ENCODE measurements around the gene COQ10B.

COQ10B gene

GRCh38 chr2:197499594-197500502, 46.5 kb downstream of the COQ10B start, which contains the start of the genes HSPD1 and HSPE1:
Gene HSPD1 (minus strand): TSS chr2:197499840. CDS start chr2:197498848, 992 bp downstream.
Gene HSPE1 (plus strand): TSS chr2:197500379. CDS start chr2:197500437, 58 bp downstream.
- peaks cover 70% of the 10 kb centered on the region for H3K36me3 Mint-ChIP-seq (ENCODE audit: insufficient read depth)
- DNase-seq (peak; percentile 93 to 94 (median 93)), ATAC-seq (replicated peaks) (peak; percentile 79)
- H3K4me1 Mint-ChIP-seq (ENCODE audit: low read depth in 2 of 2): peaks cover 38 to 43% of the 10 kb centered on the region in 2 donors
- H3K27ac Mint-ChIP-seq: peak within 1 kb of the TSS; percentile 94 to 96
- peak within 1 kb of the TSS; percentile 83 to 92 for H3K4me3 Mint-ChIP-seq
- H3K9me3 Mint-ChIP-seq: no peaks in the 10 kb centered on the region
- H3K27me3 Mint-ChIP-seq: no peaks in the 10 kb centered on the region

- peak overlapping the region; percentile 83 to 92 for H3K4me3 Mint-ChIP-seq
- DNase-seq (peak in 2 of 3 experiments; percentile 9 to 12), ATAC-seq (replicated peaks) (peak; percentile 4)
- no peaks in the 10 kb centered on the region for H3K27me3 Mint-ChIP-seq
- H3K4me1 Mint-ChIP-seq (ENCODE audit: low read depth in 2 of 2): peaks cover 38 to 42% of the 10 kb centered on the region in 2 donors
- peak overlapping the region; percentile 94 to 96 for H3K27ac Mint-ChIP-seq
- no peaks in the 10 kb centered on the region for H3K9me3 Mint-ChIP-seq
- H3K36me3 Mint-ChIP-seq (ENCODE audit: insufficient read depth): peaks cover 65% of the 10 kb centered on the region
These were observed 47.3 kb downstream of the COQ10B start for GRCh38 chr2:197500503-197501131.

GRCh38 chr2:197502201-197502600, 48.8 kb downstream of the COQ10B start:
- H3K4me1 Mint-ChIP-seq (ENCODE audit: low read depth in 2 of 2): peaks cover 31 to 39% of the 10 kb centered on the region in 2 donors
- no peak for ATAC-seq (replicated peaks)
- H3K4me3 Mint-ChIP-seq: peak overlapping the region; percentile 83 to 92
- peak overlapping the region; percentile 94 to 96 for H3K27ac Mint-ChIP-seq
- peaks cover 54% of the 10 kb centered on the region for H3K36me3 Mint-ChIP-seq (ENCODE audit: insufficient read depth)
- no peak for DNase-seq
- H3K27me3 Mint-ChIP-seq: no peaks in the 10 kb centered on the region
- no peaks in the 10 kb centered on the region for H3K9me3 Mint-ChIP-seq

- peaks cover 28 to 34% of the 10 kb centered on the region in 2 donors for H3K4me1 Mint-ChIP-seq (ENCODE audit: low read depth in 2 of 2)
- DNase-seq (no peak), ATAC-seq (replicated peaks) (no peak)
- peak overlapping the region; percentile 94 to 96 for H3K27ac Mint-ChIP-seq
- peaks cover 54% of the 10 kb centered on the region for H3K36me3 Mint-ChIP-seq (ENCODE audit: insufficient read depth)
- H3K27me3 Mint-ChIP-seq: no peaks in the 10 kb centered on the region
- H3K4me3 Mint-ChIP-seq: peak overlapping the region; percentile 83 to 92
- H3K9me3 Mint-ChIP-seq: no peaks in the 10 kb centered on the region
These were observed 49.3 kb downstream of the COQ10B start for GRCh38 chr2:197502685-197503084.

GRCh38 chr2:197504000-197504399, 50.6 kb downstream of the COQ10B start:
- Mint-ChIP-seq H3K4me3 (no peak overlapping the region), H3K27me3 (no peaks in the 10 kb centered on the region), H3K9me3 (no peaks in the 10 kb centered on the region), H3K27ac (peak overlapping the region; percentile 22 to 65), H3K36me3 (ENCODE audit: insufficient read depth) (peaks cover 46% of the 10 kb centered on the region), H3K4me1 (ENCODE audit: low read depth in 2 of 2) (peaks cover 19 to 28% of the 10 kb centered on the region in 2 donors)
- ATAC-seq (replicated peaks): no peak
- DNase-seq: no peak

- peaks cover 41% of the 10 kb centered on the region for H3K36me3 Mint-ChIP-seq (ENCODE audit: insufficient read depth)
These were observed 51.2 kb downstream of the COQ10B start for GRCh38 chr2:197504512-197504911.

GRCh38 chr2:197506658-197507057, 53.3 kb downstream of the COQ10B start:
- H3K9me3 Mint-ChIP-seq: no peaks in the 10 kb centered on the region
- peaks cover 26% of the 10 kb centered on the region for H3K36me3 Mint-ChIP-seq (ENCODE audit: insufficient read depth)
- no peak overlapping the region for H3K4me3 Mint-ChIP-seq
- no peaks in the 10 kb centered on the region for H3K27me3 Mint-ChIP-seq
- H3K27ac Mint-ChIP-seq: no peak overlapping the region
- peaks cover 8 to 19% of the 10 kb centered on the region in 2 donors for H3K4me1 Mint-ChIP-seq (ENCODE audit: low read depth in 2 of 2)
- no peak for DNase-seq
- ATAC-seq (replicated peaks): no peak

More at GRCh38 chr2:197504512-197504911, 51.2 kb downstream of the COQ10B start:
- Mint-ChIP-seq H3K27me3 (no peaks in the 10 kb centered on the region), H3K9me3 (no peaks in the 10 kb centered on the region), H3K4me3 (no peak overlapping the region), H3K4me1 (ENCODE audit: low read depth in 2 of 2) (peaks cover 19 to 28% of the 10 kb centered on the region in 2 donors), H3K27ac (peak overlapping the region in 1 of 2 donors; percentile 65)
- no peak for ATAC-seq (replicated peaks)
- no peak for DNase-seq

- no peaks in the 10 kb centered on the region for H3K27me3 Mint-ChIP-seq
- peaks cover 18% of the 10 kb centered on the region for H3K36me3 Mint-ChIP-seq (ENCODE audit: insufficient read depth)
- DNase-seq (no peak), ATAC-seq (replicated peaks) (no peak)
- H3K4me1 Mint-ChIP-seq (ENCODE audit: low read depth in 2 of 2): peaks cover 19 to 28% of the 10 kb centered on the region in 2 donors
- no peak overlapping the region for H3K4me3 Mint-ChIP-seq
- H3K27ac Mint-ChIP-seq: peak overlapping the region in 1 of 2 donors; percentile 98
- no peaks in the 10 kb centered on the region for H3K9me3 Mint-ChIP-seq
These were observed 60.6 kb downstream of the COQ10B start for GRCh38 chr2:197513915-197514314.

- peak overlapping the region; percentile 98 to 99 for H3K27ac Mint-ChIP-seq
- DNase-seq (no peak), ATAC-seq (replicated peaks) (no peak)
- no peaks in the 10 kb centered on the region for H3K27me3 Mint-ChIP-seq
- peaks cover 20% of the 10 kb centered on the region for H3K36me3 Mint-ChIP-seq (ENCODE audit: insufficient read depth)
- peak overlapping the region; percentile 94 to 95 for H3K4me3 Mint-ChIP-seq
- H3K4me1 Mint-ChIP-seq (ENCODE audit: low read depth in 2 of 2): peaks cover 19 to 33% of the 10 kb centered on the region in 2 donors
- no peaks in the 10 kb centered on the region for H3K9me3 Mint-ChIP-seq
These were observed 61.4 kb downstream of the COQ10B start for GRCh38 chr2:197514754-197515153.

GRCh38 chr2:197515315-197515738, 62.0 kb downstream of the COQ10B start:
- Mint-ChIP-seq H3K36me3 (ENCODE audit: insufficient read depth) (peaks cover 20% of the 10 kb centered on the region), H3K4me1 (ENCODE audit: low read depth in 2 of 2) (peaks cover 19 to 34% of the 10 kb centered on the region in 2 donors), H3K9me3 (no peaks in the 10 kb centered on the region), H3K27me3 (no peaks in the 10 kb centered on the region), H3K4me3 (peak overlapping the region; percentile 94 to 95), H3K27ac (peak overlapping the region; percentile 98 to 99)
- peak; percentile 24 for ATAC-seq (replicated peaks)
- no peak for DNase-seq

- H3K4me1 Mint-ChIP-seq (ENCODE audit: low read depth in 2 of 2): peaks cover 19 to 38% of the 10 kb centered on the region in 2 donors
- ATAC-seq (replicated peaks): peak; percentile 86
- H3K27me3 Mint-ChIP-seq: no peaks in the 10 kb centered on the region
- peak within 1 kb of the TSS; percentile 98 to 99 for H3K27ac Mint-ChIP-seq
- peaks cover 20% of the 10 kb centered on the region for H3K36me3 Mint-ChIP-seq (ENCODE audit: insufficient read depth)
- H3K4me3 Mint-ChIP-seq: peak within 1 kb of the TSS; percentile 94 to 95
- H3K9me3 Mint-ChIP-seq: peaks cover under 1 to 2% of the 10 kb centered on the region in 2 donors
- DNase-seq: peak; percentile 93 to 96 (median 94)
These were observed 62.5 kb downstream of the COQ10B start, which contains the start of gene MOB4 for GRCh38 chr2:197515739-197516392. Gene MOB4 (plus strand): TSS chr2:197516066. CDS start chr2:197516087, 21 bp downstream.

- Mint-ChIP-seq H3K36me3 (ENCODE audit: insufficient read depth) (peaks cover 20% of the 10 kb centered on the region), H3K4me3 (peak overlapping the region; percentile 94 to 95), H3K27me3 (no peaks in the 10 kb centered on the region), H3K4me1 (ENCODE audit: low read depth in 2 of 2) (peaks cover 21 to 42% of the 10 kb centered on the region in 2 donors), H3K9me3 (peaks cover 4 to 6% of the 10 kb centered on the region in 2 donors), H3K27ac (peak overlapping the region; percentile 98 to 99)
- peak in 1 of 3 experiments; percentile 10 for DNase-seq
- ATAC-seq (replicated peaks): no peak
These were observed 63.0 kb downstream of the COQ10B start for GRCh38 chr2:197516393-197516761.

GRCh38 chr2:197517150-197517549, 63.8 kb downstream of the COQ10B start:
- Mint-ChIP-seq H3K4me1 (ENCODE audit: low read depth in 2 of 2) (peaks cover 21 to 42% of the 10 kb centered on the region in 2 donors), H3K27me3 (no peaks in the 10 kb centered on the region)
- ATAC-seq (replicated peaks): no peak

More at GRCh38 chr2:197517150-197517549, 63.8 kb downstream of the COQ10B start:
- no peak for DNase-seq
- peaks cover 20% of the 10 kb centered on the region for H3K36me3 Mint-ChIP-seq (ENCODE audit: insufficient read depth)
- peak overlapping the region; percentile 98 to 99 for H3K27ac Mint-ChIP-seq
- peaks cover 4 to 6% of the 10 kb centered on the region in 2 donors for H3K9me3 Mint-ChIP-seq
- H3K4me3 Mint-ChIP-seq: peak overlapping the region; percentile 94 to 95

Measured in effector memory CD8-positive, alpha-beta T cell (primary cell).